ENCODE data around the gene DNAJC27.

DNA sequence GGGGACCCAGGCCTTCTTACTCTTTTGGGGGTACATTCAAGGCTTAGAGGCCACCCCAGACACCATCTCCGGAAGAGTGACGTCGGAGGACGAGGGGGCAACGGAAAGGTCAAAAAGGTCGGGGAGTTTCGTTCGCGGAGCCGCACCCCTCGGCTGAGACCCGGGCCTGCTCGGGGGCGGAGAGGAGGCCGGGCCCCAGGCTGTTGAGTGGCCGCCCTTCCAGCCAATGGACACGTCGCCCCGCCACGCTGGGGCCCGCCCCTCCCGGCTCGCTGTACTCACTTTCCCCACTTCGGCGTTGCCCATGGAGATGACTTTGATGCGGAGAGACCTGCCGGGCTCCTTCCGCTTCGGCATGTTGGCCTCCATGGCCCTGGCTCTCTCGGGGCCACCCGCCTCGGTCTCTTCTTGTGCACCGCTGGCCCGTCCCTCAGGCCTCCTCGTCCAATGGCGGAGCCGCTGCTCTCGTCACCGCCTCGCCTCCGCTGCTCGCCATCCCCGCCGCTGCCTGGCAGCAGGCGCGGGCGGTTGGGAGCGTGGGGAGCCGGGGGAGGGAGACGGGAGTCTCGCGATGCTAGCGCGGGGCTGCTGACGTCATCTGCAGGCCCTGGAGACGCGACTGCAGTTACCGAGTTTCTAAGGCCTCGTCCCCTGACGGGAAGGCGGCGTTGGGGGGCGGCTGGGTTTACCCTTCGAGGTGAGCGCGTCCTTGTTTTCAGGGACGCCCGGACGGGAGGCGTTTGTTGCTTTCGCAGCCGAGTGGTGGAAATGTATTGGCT is at the start of gene DNAJC27:
- TF ChIP-seq, protein P1, sequence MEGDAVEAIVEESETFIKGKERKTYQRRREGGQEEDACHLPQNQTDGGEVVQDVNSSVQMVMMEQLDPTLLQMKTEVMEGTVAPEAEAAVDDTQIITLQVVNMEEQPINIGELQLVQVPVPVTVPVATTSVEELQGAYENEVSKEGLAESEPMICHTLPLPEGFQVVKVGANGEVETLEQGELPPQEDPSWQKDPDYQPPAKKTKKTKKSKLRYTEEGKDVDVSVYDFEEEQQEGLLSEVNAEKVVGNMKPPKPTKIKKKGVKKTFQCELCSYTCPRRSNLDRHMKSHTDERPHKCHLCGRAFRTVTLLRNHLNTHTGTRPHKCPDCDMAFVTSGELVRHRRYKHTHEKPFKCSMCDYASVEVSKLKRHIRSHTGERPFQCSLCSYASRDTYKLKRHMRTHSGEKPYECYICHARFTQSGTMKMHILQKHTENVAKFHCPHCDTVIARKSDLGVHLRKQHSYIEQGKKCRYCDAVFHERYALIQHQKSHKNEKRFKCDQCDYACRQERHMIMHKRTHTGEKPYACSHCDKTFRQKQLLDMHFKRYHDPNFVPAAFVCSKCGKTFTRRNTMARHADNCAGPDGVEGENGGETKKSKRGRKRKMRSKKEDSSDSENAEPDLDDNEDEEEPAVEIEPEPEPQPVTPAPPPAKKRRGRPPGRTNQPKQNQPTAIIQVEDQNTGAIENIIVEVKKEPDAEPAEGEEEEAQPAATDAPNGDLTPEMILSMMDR (IDR thresholded peaks at IDR 0.05), result no peak
- TF ChIP-seq OVOL2 (CRISPR knock-in tag; IDR thresholded peaks at IDR 0.05; ENCODE audit: borderline replicate concordance) (no peak), FOXP1 (CRISPR knock-in tag; IDR thresholded peaks at IDR 0.05; ENCODE audit: borderline replicate concordance) (peak; percentile 93), GABPB1 (CRISPR knock-in tag; IDR thresholded peaks at IDR 0.05) (peak; percentile 80), SP1 (CRISPR knock-in tag; conservative IDR thresholded peaks at IDR 0.05) (peak; percentile 91), SMAD4 (CRISPR knock-in tag; IDR thresholded peaks at IDR 0.05) (no peak), ZBTB21 (CRISPR knock-in tag; IDR thresholded peaks at IDR 0.05; ENCODE audit: borderline replicate concordance) (peak; percentile 73; the same call in 1 of the 2 replicates), ETV6 (CRISPR knock-in tag; IDR thresholded peaks at IDR 0.05) (peak; percentile 90)
- TF ChIP-seq, protein P2, sequence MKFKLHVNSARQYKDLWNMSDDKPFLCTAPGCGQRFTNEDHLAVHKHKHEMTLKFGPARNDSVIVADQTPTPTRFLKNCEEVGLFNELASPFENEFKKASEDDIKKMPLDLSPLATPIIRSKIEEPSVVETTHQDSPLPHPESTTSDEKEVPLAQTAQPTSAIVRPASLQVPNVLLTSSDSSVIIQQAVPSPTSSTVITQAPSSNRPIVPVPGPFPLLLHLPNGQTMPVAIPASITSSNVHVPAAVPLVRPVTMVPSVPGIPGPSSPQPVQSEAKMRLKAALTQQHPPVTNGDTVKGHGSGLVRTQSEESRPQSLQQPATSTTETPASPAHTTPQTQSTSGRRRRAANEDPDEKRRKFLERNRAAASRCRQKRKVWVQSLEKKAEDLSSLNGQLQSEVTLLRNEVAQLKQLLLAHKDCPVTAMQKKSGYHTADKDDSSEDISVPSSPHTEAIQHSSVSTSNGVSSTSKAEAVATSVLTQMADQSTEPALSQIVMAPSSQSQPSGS (CRISPR knock-in tag; IDR thresholded peaks at IDR 0.05; ENCODE audit: borderline replicate concordance, low read depth), result no peak
- TF ChIP-seq, protein P3, sequence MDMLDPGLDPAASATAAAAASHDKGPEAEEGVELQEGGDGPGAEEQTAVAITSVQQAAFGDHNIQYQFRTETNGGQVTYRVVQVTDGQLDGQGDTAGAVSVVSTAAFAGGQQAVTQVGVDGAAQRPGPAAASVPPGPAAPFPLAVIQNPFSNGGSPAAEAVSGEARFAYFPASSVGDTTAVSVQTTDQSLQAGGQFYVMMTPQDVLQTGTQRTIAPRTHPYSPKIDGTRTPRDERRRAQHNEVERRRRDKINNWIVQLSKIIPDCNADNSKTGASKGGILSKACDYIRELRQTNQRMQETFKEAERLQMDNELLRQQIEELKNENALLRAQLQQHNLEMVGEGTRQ (CRISPR knock-in tag; IDR thresholded peaks at IDR 0.05), result peak; percentile 44
- TF ChIP-seq, protein P4, sequence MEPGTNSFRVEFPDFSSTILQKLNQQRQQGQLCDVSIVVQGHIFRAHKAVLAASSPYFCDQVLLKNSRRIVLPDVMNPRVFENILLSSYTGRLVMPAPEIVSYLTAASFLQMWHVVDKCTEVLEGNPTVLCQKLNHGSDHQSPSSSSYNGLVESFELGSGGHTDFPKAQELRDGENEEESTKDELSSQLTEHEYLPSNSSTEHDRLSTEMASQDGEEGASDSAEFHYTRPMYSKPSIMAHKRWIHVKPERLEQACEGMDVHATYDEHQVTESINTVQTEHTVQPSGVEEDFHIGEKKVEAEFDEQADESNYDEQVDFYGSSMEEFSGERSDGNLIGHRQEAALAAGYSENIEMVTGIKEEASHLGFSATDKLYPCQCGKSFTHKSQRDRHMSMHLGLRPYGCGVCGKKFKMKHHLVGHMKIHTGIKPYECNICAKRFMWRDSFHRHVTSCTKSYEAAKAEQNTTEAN (CRISPR knock-in tag; IDR thresholded peaks at IDR 0.05), result no peak

Data from WTC11 (cell line).